Astrocyte (in vitro differentiated cells and primary cell): ENCODE measurements around the gene ANO5. TPM values are rescaled to one million over a fixed set of nuclear protein-coding genes. Genes with fewer than 3 reads are reported as not detected.

Experiments used
- DNase-seq: peaks from one replicate; pipeline ENCODE4 v3.0.0-alpha.2; 2010; ENCODE audit warnings: low read depth
- FAIRE-seq: peaks from 2 replicates; lab custom pipeline; 2011; peaks lifted over from hg19 to GRCh38; lab: Jason Lieb, UNC
- H2AFZ ChIP-seq: 2 replicates; pipeline ENCODE4 v1.6.0; 2012; ENCODE audit warnings: low read depth, low read length, inconsistent platforms
- H3K27ac ChIP-seq: 2 replicates; pipeline ENCODE4 v1.5.1; 2011; ENCODE audit warnings: low read depth, low read length, inconsistent platforms
- H3K27me3 ChIP-seq: 2 replicates; pipeline ENCODE4 v1.6.0; 2011; ENCODE audit warnings: low read length, inconsistent platforms; ENCODE audit not compliant: insufficient read depth
- H3K36me3 ChIP-seq: 2 replicates; pipeline ENCODE4 v1.5.1; 2011; ENCODE audit warnings: low read length, inconsistent platforms; ENCODE audit not compliant: insufficient read depth
- H3K4me1 ChIP-seq: 2 replicates; pipeline ENCODE4 v1.5.1; 2011; ENCODE audit warnings: low read length, inconsistent platforms; ENCODE audit not compliant: insufficient read depth
- H3K4me2 ChIP-seq: 2 replicates; pipeline ENCODE4 v1.6.0; 2012; ENCODE audit warnings: low read length, inconsistent platforms
- H3K4me3 ChIP-seq: 2 replicates; pipeline ENCODE4 v1.5.1; 2011; ENCODE audit warnings: low read depth, mild to moderate bottlenecking, low read length, inconsistent platforms; ENCODE audit not compliant: insufficient read depth
- H3K79me2 ChIP-seq: 2 replicates; pipeline ENCODE4 v1.6.0; 2012; ENCODE audit warnings: mild to moderate bottlenecking, low read length, inconsistent platforms; ENCODE audit not compliant: insufficient read depth
- H3K9ac ChIP-seq: 2 replicates; pipeline ENCODE4 v1.6.0; 2012; ENCODE audit warnings: mild to moderate bottlenecking, low read length, inconsistent platforms
- H3K9me3 ChIP-seq: 2 replicates; pipeline ENCODE4 v1.5.1; 2012; ENCODE audit warnings: low read depth, mild to moderate bottlenecking, low read length, inconsistent platforms; ENCODE audit not compliant: insufficient read depth
- H4K20me1 ChIP-seq: 2 replicates; pipeline ENCODE4 v1.6.0; 2012; ENCODE audit warnings: low read length, inconsistent platforms; ENCODE audit not compliant: insufficient read depth
- H3K27ac Mint-ChIP-seq: one replicate; pipeline ENCODE4 v1.8.0; 2021; ENCODE audit warnings: mild to moderate bottlenecking, mixed read lengths; ENCODE audit not compliant: unreplicated experiment
- H3K27me3 Mint-ChIP-seq: one replicate; pipeline ENCODE4 v1.8.0; 2021; ENCODE audit warnings: low read depth, mixed read lengths; ENCODE audit not compliant: unreplicated experiment
- H3K36me3 Mint-ChIP-seq: one replicate; pipeline ENCODE4 v1.8.0; 2021; ENCODE audit warnings: low read depth, mixed read lengths; ENCODE audit not compliant: unreplicated experiment
- H3K4me1 Mint-ChIP-seq: one replicate; pipeline ENCODE4 v1.8.0; 2021; ENCODE audit warnings: low read depth, mixed read lengths; ENCODE audit not compliant: unreplicated experiment
- H3K4me3 Mint-ChIP-seq: one replicate; pipeline ENCODE4 v1.8.0; 2021; ENCODE audit warnings: mild to moderate bottlenecking, moderate library complexity, mixed read lengths; ENCODE audit not compliant: unreplicated experiment
- H3K9me3 Mint-ChIP-seq: one replicate; pipeline ENCODE4 v1.8.0; 2021; ENCODE audit warnings: mild to moderate bottlenecking, mixed read lengths; ENCODE audit not compliant: unreplicated experiment
- EZH2 ChIP-seq: IDR thresholded peaks from 2 replicates; pipeline ENCODE4 v1.6.1; 2012; ENCODE audit warnings: mild to moderate bottlenecking, low read length, inconsistent platforms; ENCODE audit not compliant: insufficient read depth
- total RNA-seq: library from RNA; stranded (reverse); gene quantifications from 2 replicates; pipeline ENCODE4 v1.2.1, GENCODE V29; 2021
- TF ChIP-seq, protein P1 (sequence below): IDR thresholded peaks from 2 replicates; pipeline ENCODE4 v1.5.1; 2011; ENCODE audit warnings: low read depth, mild to moderate bottlenecking, inconsistent platforms, low read length, moderate library complexity; ENCODE audit not compliant: insufficient read depth

The ANO5 gene
- total RNA-seq, 1 donor from 2014 or later, result 2.5 TPM

DNA sequence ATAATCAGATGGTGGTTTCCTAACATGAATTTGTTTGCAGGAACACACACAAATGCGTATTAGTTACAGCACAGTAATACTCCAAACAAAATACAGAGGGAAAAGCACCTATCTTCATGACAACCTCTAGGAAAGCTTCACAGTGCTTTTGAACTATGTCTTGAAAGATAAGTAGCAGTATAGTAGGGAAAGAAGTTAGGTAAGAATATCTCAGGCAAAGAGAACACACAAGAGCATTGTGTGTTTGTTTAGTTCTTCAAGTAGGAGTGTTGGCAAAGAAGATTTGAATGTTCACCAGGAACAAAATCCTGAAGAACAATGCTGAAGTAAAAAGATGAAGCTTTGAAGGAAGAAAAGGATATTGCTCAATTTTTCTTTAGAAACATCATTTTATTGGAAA, 54.1 kb downstream of the ANO5 start:
- H3K27ac Mint-ChIP-seq, result no peak overlapping the region
- no peaks in the 10 kb centered on the region for H3K36me3 Mint-ChIP-seq
- no peaks in the 10 kb centered on the region for H3K4me1 Mint-ChIP-seq
- no peak overlapping the region for H3K4me3 ChIP-seq
- no peak overlapping the region for H3K9ac ChIP-seq
- H4K20me1 ChIP-seq, result no peaks in the 10 kb centered on the region
- H3K27me3 Mint-ChIP-seq, result no peaks in the 10 kb centered on the region
- H2AFZ ChIP-seq, result no peak overlapping the region
- TF ChIP-seq EZH2, result no peak
- TF ChIP-seq, protein P1, sequence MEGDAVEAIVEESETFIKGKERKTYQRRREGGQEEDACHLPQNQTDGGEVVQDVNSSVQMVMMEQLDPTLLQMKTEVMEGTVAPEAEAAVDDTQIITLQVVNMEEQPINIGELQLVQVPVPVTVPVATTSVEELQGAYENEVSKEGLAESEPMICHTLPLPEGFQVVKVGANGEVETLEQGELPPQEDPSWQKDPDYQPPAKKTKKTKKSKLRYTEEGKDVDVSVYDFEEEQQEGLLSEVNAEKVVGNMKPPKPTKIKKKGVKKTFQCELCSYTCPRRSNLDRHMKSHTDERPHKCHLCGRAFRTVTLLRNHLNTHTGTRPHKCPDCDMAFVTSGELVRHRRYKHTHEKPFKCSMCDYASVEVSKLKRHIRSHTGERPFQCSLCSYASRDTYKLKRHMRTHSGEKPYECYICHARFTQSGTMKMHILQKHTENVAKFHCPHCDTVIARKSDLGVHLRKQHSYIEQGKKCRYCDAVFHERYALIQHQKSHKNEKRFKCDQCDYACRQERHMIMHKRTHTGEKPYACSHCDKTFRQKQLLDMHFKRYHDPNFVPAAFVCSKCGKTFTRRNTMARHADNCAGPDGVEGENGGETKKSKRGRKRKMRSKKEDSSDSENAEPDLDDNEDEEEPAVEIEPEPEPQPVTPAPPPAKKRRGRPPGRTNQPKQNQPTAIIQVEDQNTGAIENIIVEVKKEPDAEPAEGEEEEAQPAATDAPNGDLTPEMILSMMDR, result no peak
- H3K9me3 Mint-ChIP-seq, result no peaks in the 10 kb centered on the region
- FAIRE-seq (no peak), DNase-seq (no peak)
- H3K27me3 ChIP-seq, result no peaks in the 10 kb centered on the region
- no peaks in the 10 kb centered on the region for H3K4me1 ChIP-seq
- H3K27ac ChIP-seq, result no peak overlapping the region
- H3K36me3 ChIP-seq, result no peaks in the 10 kb centered on the region
- H3K4me2 ChIP-seq, result no peak overlapping the region
- H3K79me2 ChIP-seq, result no peaks in the 10 kb centered on the region
- H3K4me3 Mint-ChIP-seq, result no peak overlapping the region
- no peaks in the 10 kb centered on the region for H3K9me3 ChIP-seq

DNA sequence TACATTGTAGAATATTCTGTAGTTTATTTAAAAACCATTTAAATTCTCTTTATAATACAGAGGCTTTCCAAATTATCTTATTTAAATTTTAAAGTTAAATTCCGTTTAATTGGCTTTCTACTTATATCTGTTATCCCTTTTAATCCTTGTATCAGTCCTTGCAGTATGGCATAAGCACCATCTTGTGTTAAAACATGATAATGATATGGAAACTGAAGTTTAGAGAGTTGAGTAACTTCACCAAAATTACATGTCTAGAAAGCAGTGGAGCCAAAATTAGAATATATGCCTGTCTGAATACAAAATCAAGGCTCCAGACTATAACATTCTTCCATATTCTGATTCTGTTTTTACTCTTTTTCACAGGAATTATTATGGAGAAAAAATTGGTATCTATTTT, 57.0 kb downstream of the ANO5 start:
- Histone ChIP-seq H2AFZ (no peak overlapping the region), H3K4me3 (no peak overlapping the region), H3K4me1 (no peaks in the 10 kb centered on the region), H3K36me3 (no peaks in the 10 kb centered on the region), H4K20me1 (no peaks in the 10 kb centered on the region), H3K79me2 (no peaks in the 10 kb centered on the region), H3K27me3 (no peaks in the 10 kb centered on the region), H3K9ac (no peak overlapping the region), H3K4me2 (no peak overlapping the region), H3K27ac (no peak overlapping the region), H3K9me3 (no peaks in the 10 kb centered on the region)
- H3K9me3 Mint-ChIP-seq, result no peaks in the 10 kb centered on the region
- TF ChIP-seq, protein P1, result no peak
- no peak for TF ChIP-seq EZH2
- H3K4me3 Mint-ChIP-seq, result no peak overlapping the region
- H3K36me3 Mint-ChIP-seq, result no peaks in the 10 kb centered on the region
- DNase-seq (no peak), FAIRE-seq (no peak)
- H3K27me3 Mint-ChIP-seq, result no peaks in the 10 kb centered on the region
- no peak overlapping the region for H3K27ac Mint-ChIP-seq
- no peaks in the 10 kb centered on the region for H3K4me1 Mint-ChIP-seq

DNA sequence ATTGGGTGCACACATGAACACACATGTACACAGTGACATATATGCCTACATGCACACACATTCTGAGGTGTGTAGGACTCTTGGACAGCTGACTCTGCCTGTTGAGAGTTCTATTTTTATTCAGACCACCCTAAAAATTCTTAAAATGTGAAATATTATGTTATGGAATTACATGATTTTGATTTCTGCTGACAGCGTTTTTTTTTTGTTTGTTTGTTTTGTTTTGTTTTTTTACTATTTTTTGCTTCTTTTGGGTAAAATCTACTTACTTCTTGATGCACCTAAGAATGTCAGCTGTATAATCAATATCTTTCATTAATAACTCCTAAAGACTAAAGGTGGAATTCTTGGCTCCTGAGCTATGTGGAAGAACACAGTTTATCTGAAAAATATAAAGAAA, 64.0 kb downstream of the ANO5 start:
- Histone ChIP-seq H3K4me1 (no peaks in the 10 kb centered on the region), H3K79me2 (no peaks in the 10 kb centered on the region), H3K27ac (no peak overlapping the region), H3K9ac (no peak overlapping the region), H3K4me3 (no peak overlapping the region), H2AFZ (no peak overlapping the region), H3K27me3 (no peaks in the 10 kb centered on the region), H3K4me2 (no peak overlapping the region), H3K36me3 (no peaks in the 10 kb centered on the region), H3K9me3 (no peaks in the 10 kb centered on the region), H4K20me1 (no peaks in the 10 kb centered on the region)
- H3K4me3 Mint-ChIP-seq, result no peak overlapping the region
- FAIRE-seq (no peak), DNase-seq (no peak)
- H3K9me3 Mint-ChIP-seq, result no peaks in the 10 kb centered on the region
- no peaks in the 10 kb centered on the region for H3K4me1 Mint-ChIP-seq
- no peaks in the 10 kb centered on the region for H3K27me3 Mint-ChIP-seq
- no peaks in the 10 kb centered on the region for H3K36me3 Mint-ChIP-seq
- H3K27ac Mint-ChIP-seq, result no peak overlapping the region
- TF ChIP-seq, protein P1, result no peak
- TF ChIP-seq EZH2, result no peak
